ENCODE data around the gene DAGLA. TPM values are rescaled to one million over a fixed set of nuclear protein-coding genes. Genes with fewer than 3 reads are reported as not detected.

DAGLA gene
- total and polyA plus RNA-seq, 3 donors from 2014 or later: 5.1 to 8.3 (median 7.1) TPM

- Histone ChIP-seq H3K36me3 (ENCODE audit: low read depth, missing control alignments) (no peaks in the 10 kb centered on the region), H3K27ac (peak overlapping the region; percentile 83 to 92), H3K4me1 (peaks cover 80% of the 10 kb centered on the region), H3K9me3 (no peaks in the 10 kb centered on the region), H3K27me3 (no peaks in the 10 kb centered on the region), H3K4me3 (no peak overlapping the region)
- intact Hi-C loops (cut with DNase I; ENCODE audit: low total_unique reads): no loop called here
- TF ChIP-seq POLR2A (IDR thresholded peaks at IDR 0.05) (no peak), CTCF (IDR thresholded peaks at IDR 0.05) (peak in 1 of 3 experiments; percentile 14)
- WGBS, 2 donors: 6 to 40% methylated on average over 3 to 17 of the region's 17 CpGs
- peak; percentile 70 for DNase-seq
Measured at GRCh38 chr11:61695917-61696316, 15.7 kb downstream of the DAGLA start.

- H3K4me1 ChIP-seq: peaks cover 77% of the 10 kb centered on the region
- WGBS, 2 donors: 60 to 72% methylated on average over 6 to 7 of the region's 8 CpGs
Measured at GRCh38 chr11:61696602-61697001, 16.4 kb downstream of the DAGLA start.

GRCh38 chr11:61697078-61697502 lies 16.9 kb downstream of the DAGLA start:
- intact Hi-C loops (cut with DNase I; ENCODE audit: low total_unique reads): no loop called here
- Histone ChIP-seq H3K27me3 (no peaks in the 10 kb centered on the region), H3K9me3 (no peaks in the 10 kb centered on the region), H3K4me3 (no peak overlapping the region), H3K27ac (peak overlapping the region; percentile 83 to 92), H3K4me1 (peaks cover 77% of the 10 kb centered on the region), H3K36me3 (ENCODE audit: low read depth, missing control alignments) (no peaks in the 10 kb centered on the region)
- no peak for DNase-seq
- TF ChIP-seq CTCF (IDR thresholded peaks at IDR 0.05) (no peak), POLR2A (IDR thresholded peaks at IDR 0.05) (no peak)
- WGBS, 2 donors: 77 to 78% methylated on average over 3 to 9 of the region's 9 CpGs

More at GRCh38 chr11:61696602-61697001, 16.4 kb downstream of the DAGLA start:
- no peaks in the 10 kb centered on the region for H3K27me3 ChIP-seq
- DNase-seq: no peak
- intact Hi-C loops (cut with DNase I; ENCODE audit: low total_unique reads): no loop called here
- no peak overlapping the region for H3K4me3 ChIP-seq
- no peaks in the 10 kb centered on the region for H3K36me3 ChIP-seq (ENCODE audit: low read depth, missing control alignments)
- no peaks in the 10 kb centered on the region for H3K9me3 ChIP-seq
- H3K27ac ChIP-seq: peak overlapping the region; percentile 83 to 92
- TF ChIP-seq POLR2A (IDR thresholded peaks at IDR 0.05) (no peak), CTCF (IDR thresholded peaks at IDR 0.05) (no peak)

GRCh38 chr11:61697764-61698163 lies 17.6 kb downstream of the DAGLA start:
- H3K4me3 ChIP-seq: no peak overlapping the region
- 90 to 91% methylated on average over 1 of the region's 1 CpG for WGBS, 2 donors
- no peaks in the 10 kb centered on the region for H3K27me3 ChIP-seq
- no peak overlapping the region for H3K27ac ChIP-seq
- no peaks in the 10 kb centered on the region for H3K36me3 ChIP-seq (ENCODE audit: low read depth, missing control alignments)
- intact Hi-C loops (cut with DNase I; ENCODE audit: low total_unique reads): no loop called here
- no peak for TF ChIP-seq POLR2A (IDR thresholded peaks at IDR 0.05)
- TF ChIP-seq CTCF (IDR thresholded peaks at IDR 0.05): no peak
- DNase-seq: no peak
- H3K4me1 ChIP-seq: peaks cover 77% of the 10 kb centered on the region
- H3K9me3 ChIP-seq: no peaks in the 10 kb centered on the region
